GM18520 (cell line): Measurements from ENCODE around the gene GIPC3.

Experiments used
- ATAC-seq: cut with Tn5 transposase; IDR thresholded peaks from one replicate; pipeline ENCODE4 v1.9.1; 2021; ENCODE audit not compliant: unreplicated experiment

Gene GIPC3

GRCh38 chr19:3634496-3635045 lies 49.3 kb downstream of the GIPC3 start:
- ATAC-seq = no peak

- ATAC-seq = no peak
These were observed 51.2 kb downstream of the GIPC3 start for GRCh38 chr19:3636506-3636905.

- ATAC-seq = no peak
These were observed 51.7 kb downstream of the GIPC3 start for GRCh38 chr19:3636962-3637361.

GRCh38 chr19:3637621-3638020 lies 52.3 kb downstream of the GIPC3 start:
- ATAC-seq = no peak

GRCh38 chr19:3638208-3639193 lies 53.2 kb downstream of the GIPC3 start:
- ATAC-seq = no peak

- no peak for ATAC-seq
These were observed 54.2 kb downstream of the GIPC3 start for GRCh38 chr19:3639479-3639878.

GRCh38 chr19:3641515-3642269 lies 56.4 kb downstream of the GIPC3 start:
- no peak for ATAC-seq

GRCh38 chr19:3642296-3642695 lies 57.0 kb downstream of the GIPC3 start:
- ATAC-seq = no peak
